GM21786 (cell line): Measurements from ENCODE around the gene MFNG.
"Not testable (repeated sequence)": the region's sequence is repeated elsewhere in the genome, so short reads cannot be mapped to it uniquely, and the experiment has no call there.

Source experiments
- ATAC-seq: cut with Tn5 transposase; IDR thresholded peaks from one replicate; pipeline ENCODE4 v1.9.1; 2021; ENCODE audit not compliant: unreplicated experiment

MFNG gene

DNA sequence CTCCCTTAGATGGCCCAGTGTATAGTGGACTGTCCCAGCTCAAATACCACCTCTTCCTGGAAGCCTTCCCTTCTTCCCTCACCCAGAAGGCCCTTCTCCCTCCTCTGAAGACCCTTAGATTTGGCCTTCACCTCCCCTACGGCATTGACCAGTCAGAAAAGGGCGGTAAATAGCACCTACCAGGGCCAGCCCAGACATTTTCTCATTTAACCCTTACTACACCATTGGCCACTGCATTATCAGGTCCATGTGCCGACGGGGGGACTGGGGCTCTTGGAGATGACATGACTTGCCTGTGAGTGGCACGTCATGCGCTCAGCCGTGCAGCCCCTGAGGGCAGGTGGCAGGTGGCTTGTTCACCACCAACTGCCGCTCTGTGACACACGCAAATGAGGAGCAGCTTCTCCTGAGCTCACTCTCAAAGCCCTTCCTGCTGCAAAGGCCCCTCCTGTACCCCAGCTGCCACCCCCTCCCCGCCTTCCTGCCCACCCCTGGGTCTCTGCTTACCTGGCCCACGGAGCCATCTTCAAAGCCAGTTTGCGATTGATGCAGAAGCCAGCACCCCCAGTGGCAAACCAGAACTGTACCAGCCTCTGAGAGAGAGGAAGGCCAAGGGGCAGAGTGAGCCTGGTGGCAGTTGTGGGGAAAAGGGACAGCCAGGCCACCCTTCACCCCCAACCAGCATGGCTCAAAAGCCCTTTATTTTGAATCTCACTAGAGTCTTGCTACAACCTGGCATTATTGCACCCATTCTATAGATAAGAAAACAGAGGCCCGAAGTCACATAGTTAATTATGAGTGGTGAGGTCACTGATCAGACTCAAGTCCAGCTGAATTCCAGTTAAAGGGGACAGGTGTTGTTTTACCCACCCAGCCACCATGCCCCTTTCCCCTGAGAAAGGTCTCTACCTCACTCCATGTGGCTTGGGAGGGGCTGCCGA is 9.5 kb downstream of the MFNG start:
- no peak for ATAC-seq

- no peak for ATAC-seq
These were observed 11.6 kb downstream of the MFNG start for GRCh38 chr22:37474447-37475090.

DNA sequence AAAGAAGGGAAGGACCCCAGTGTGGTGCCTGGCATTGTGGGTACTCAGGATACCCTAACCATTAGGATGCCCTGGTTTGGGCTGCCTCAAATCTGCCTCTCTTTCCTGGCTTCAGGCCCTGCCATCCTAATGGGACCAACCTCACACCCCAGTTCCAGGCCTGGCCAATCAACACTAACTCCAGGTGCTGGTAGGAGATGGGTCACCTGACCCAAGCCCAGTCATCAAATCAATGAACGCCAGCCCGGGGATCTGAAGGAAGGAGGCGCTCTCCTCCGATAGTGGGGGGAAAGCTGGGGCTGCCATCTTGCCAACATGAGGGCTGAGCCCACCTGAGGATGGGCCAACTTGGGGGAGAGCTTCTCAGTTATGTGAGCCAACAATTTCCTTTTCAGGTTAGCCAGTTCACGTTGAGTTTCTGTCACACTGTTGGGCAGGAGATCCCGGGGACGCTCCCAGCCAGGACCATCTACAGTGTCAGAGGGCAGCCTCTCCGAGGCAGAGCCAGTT is 12.7 kb downstream of the MFNG start:
- ATAC-seq, result no peak

DNA sequence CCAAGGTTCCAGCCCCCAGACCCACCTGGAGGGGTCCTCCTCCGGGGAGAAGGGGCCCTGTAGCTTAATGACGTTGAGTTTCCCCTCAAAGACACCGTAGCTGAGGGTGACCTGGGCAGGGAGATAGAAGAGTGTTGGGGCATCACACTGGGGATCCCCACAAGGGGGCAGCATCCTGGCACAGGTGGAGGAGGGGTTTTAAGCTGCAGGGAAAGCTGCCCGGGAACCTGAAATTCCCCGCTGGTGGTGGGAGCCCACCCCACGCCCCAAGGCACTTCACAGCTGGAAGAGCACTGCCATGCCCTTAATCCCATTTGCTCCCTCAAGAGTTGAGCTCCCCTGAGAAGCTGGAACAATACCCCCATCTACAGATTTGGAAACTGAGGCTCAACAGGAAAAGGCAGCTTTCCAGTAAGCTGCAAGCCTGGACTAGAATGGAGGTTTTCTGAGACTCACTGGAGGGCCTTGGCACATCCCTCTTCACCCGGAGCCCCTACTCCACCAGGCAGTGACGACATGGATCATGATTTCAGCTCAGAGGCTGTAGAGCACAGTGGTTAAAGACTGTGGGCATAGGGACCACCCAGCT is 13.7 kb downstream of the MFNG start:
- no peak for ATAC-seq

GRCh38 chr22:37471727-37472417 is 14.3 kb downstream of the MFNG start:
- ATAC-seq, result no peak

DNA sequence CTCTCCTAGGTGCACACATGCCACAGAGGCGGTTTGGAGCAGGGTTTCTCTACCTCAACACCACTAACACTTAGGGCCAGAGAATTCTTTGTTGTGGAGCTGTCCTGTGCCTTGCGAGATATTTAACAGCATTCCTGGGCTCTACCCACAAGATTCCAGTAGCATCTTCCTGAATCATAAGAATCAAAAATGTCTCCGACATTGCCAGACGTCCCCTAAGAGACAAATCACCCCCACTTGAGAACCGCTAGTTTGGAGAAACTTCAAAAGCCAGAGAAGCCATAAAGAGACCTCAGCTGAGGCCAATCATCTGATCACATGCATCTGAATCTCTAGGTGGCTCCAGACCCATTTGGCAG is 16.1 kb downstream of the MFNG start:
- ATAC-seq, result no peak

DNA sequence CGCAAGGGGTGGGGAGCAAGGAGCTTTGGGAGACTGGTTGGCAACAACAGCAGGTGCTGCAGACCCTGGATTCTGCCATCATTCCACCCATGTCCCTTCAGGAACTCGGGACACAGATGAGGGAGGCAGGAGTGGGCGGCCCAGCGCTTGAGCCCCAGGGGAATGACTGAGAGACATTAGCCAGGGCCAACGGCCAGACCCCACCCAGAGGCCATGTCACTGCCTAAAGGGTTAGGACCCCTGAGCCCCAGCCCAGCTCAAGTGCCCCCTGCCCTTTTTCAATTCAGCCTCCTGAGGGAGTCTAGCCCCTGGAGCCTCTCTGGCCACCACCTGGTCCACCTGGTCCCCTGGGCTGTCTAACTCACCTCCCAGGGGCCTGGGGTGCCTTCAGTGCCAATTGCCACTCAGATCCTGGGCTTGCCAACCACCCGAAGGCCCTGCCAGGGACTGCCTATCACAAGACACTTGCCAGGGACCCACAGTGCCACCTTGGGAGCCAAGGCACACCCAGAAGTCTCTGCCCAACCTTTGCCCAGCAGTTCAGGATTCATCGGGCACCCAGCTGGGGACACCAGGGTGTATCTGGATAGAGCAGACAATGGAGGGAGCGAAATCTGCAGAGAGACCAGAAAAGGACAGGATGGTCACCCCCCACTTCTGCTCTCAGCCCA is 16.6 kb downstream of the MFNG start:
- no peak for ATAC-seq

DNA sequence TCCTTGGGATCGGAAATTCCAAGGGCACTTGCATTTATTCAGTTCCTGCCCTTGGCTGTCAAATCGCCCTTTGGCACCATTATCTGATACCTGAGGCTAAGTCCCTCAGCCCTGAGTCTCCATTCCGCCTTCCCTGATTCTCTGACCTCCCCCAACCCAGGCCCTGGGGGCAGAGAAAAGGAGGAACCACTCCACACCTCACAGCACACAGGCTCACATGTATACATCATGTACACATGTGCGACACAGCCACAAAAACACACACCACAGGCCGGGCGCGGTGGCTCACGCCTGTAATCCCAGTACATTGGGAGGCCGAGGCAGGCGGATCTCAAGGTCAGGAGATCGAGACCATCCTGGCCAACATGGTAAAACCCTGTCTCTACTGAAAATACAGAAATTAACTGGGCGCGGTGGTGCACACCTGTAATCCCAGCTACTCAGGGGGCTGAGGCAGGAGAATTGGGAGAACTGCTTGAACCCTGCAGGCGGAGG is 17.9 kb downstream of the MFNG start:
- not testable (repeated sequence) for ATAC-seq

GRCh38 chr22:37467391-37467955 is 18.7 kb downstream of the MFNG start:
- no peak for ATAC-seq

GRCh38 chr22:37464181-37464580 is 22.0 kb downstream of the MFNG start:
- no peak for ATAC-seq

DNA sequence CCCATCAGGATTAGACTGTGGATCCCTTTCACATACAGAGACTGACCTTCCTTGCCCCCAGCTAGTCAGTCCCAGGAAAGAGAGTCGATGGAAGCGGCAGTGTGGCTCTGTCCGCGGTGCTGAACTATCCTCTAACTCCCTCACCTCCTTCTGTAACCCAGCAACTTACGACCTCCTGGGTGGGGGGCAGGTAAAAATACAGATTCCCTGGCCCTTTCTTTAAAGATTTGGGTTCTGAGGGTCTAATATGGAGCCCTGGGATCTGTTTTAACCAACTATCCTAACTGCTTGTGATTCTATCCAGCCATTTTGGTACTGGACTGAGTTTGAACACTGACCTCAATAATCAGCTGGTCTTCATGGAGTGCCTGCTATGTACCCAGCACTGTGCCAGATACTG is 23.2 kb downstream of the MFNG start:
- ATAC-seq, result no peak

DNA sequence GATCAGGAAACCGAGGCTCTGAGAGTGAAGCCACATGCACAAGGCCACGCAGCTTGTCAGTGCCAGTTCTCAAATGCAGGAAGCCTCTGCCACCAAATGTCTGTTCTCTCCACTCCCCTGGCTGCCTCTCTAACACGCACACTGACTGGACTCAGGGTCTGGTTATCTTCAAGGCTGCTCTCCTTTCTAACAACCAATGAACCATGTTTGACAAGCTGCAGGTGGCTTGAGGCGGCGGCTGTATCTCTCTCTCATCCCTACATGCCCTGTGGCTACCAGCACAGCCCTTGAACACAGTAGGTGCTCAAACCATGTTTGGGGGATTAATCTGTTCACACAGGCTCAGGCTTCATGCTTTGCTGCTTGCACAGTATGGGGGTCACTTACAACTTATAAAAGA is 23.7 kb downstream of the MFNG start:
- ATAC-seq, result no peak

GRCh38 chr22:37461961-37462360 is 24.2 kb downstream of the MFNG start:
- no peak for ATAC-seq

DNA sequence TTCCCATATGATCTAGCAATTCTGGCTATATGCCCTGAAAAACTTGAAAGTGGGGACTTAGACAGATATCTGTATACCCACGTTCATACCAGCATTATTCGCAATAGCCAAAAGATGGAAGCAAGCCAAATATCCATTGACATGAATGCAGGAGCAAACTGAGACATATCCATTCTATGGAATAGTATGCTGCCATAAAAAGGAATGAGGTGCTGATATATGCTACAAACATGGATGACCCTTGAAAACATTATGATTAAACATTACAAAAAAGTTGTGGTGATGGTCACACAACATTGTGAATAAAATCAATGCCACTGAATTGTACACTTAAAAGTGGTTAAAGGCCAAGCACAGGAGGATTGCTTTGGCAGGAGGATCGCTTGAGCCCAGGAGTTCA is 25.5 kb downstream of the MFNG start:
- ATAC-seq, result no peak

DNA sequence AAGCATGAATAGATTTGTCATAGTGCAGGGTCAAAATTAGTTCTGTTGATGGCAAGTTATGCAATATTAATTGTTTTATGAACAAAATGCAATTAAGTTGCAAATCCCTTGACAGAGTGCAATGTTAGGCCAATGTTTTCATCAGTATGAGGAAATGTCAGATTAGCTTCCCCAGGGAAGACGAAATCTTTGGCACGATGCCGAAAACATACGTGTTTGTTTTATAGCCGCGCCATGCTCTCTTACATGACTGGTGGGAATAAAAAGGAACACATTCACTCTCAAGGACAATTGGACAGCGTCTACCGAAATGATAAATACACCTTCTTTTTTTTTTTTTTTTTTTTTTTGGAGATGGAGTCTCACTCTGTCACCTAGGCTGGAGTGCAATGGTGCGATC is 27.0 kb downstream of the MFNG start:
- no peak for ATAC-seq

- no peak for ATAC-seq
These were observed 28.9 kb downstream of the MFNG start for GRCh38 chr22:37457093-37457893.

DNA sequence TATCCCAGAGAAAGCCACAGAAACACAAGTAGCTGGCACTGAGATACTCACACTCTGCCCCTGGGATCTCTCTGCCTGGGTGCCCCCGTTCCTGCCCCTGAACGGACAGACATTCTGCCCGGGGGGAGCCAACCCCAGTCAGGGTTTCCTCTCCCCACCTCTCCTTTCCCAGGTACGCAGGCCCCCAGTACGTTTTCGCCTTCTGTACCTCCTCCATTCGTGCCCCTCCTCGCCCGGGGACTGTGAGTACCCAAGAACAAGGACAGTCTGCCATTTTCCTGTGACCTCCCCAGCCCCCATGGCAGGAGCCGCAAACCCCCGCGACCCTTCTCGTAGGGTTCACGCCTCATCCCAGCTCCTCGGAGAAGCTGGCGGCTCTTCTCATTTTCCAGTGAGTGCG is 29.8 kb downstream of the MFNG start:
- no peak for ATAC-seq

GRCh38 chr22:37455896-37456295 is 30.3 kb downstream of the MFNG start:
- ATAC-seq, result no peak

DNA sequence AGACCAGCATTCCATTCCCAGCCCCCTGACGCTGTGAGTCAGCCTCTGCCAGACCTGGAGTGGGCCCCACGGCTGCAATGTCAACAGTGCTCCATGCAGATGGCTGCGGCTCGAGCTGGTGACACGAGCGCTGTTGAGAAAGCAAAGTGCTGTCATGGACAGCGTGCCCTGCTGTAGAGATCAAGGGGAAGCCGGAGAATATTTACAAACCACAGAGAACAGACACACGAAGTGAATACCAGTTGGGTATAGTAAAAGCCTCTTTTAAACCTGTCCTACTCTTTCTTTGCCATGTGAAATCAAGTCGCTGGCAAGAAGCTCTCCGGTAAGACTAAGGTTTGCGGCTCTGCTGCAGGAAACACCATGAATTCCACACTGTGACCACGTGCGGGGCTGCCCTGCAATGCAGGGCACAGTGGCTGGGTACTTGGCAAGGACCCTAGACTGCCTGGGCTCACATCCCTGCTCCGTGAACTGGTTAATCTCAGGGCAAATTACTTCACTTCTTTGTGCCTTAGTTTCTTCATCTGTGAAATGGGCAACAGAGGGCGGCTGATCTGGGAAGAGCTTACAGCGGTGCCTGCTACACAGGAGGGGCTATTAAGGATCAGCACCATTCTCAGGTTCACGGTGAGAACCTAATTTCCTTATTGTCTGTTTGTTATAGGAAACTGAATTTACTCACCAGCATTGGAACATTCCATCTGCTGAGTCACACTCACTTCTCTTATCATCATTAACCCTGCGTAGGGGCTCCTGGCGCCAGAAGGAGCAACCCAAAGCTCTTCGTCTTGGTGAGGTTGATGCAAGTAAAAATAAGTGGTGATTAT is 31.1 kb downstream of the MFNG start:
- ATAC-seq, result no peak
